Neural crest cell (in vitro differentiated cells): Measurements from ENCODE around the gene C3orf20. TPM values are rescaled to one million over a fixed set of nuclear protein-coding genes. Genes with fewer than 3 reads are reported as not detected.
A peak's percentile ranks its signal among the peaks of the same experiment; 100 is the strongest.

Experiments
- DNase-seq: peaks from one replicate; pipeline ENCODE4 v3.0.0; 2021; ENCODE audit warnings: low read depth, mixed read lengths, low spot score
- H3K27ac Mint-ChIP-seq: one replicate; pipeline ENCODE4 v1.8.0; 2021; ENCODE audit warnings: mild to moderate bottlenecking, mixed read lengths; ENCODE audit not compliant: unreplicated experiment
- H3K27me3 Mint-ChIP-seq: 2 replicates; pipeline ENCODE4 v1.8.0; 2021; ENCODE audit warnings: low read depth, mild to moderate bottlenecking, mixed read lengths
- H3K36me3 Mint-ChIP-seq: 2 replicates; pipeline ENCODE4 v1.8.0; 2021; ENCODE audit warnings: low read depth, mild to moderate bottlenecking, mixed read lengths
- H3K4me1 Mint-ChIP-seq: 2 replicates; pipeline ENCODE4 v1.8.0; 2021; ENCODE audit warnings: mixed read lengths
- H3K4me3 Mint-ChIP-seq: one replicate; pipeline ENCODE4 v1.8.0; 2021; ENCODE audit warnings: mild to moderate bottlenecking, mixed read lengths
- H3K9me3 Mint-ChIP-seq: 2 replicates; pipeline ENCODE4 v1.8.0; 2021; ENCODE audit warnings: mixed read lengths
- CTCF ChIP-seq: fragments of 200-600 bp; sonication (generic); conservative IDR thresholded peaks from 2 replicates; pipeline ENCODE4 v1.5.0; 2021; ENCODE audit warnings: antibody characterized with exemption, mild to moderate bottlenecking
- total RNA-seq: library from RNA; stranded (reverse); gene quantifications from 2 replicates; pipeline ENCODE4 v1.2.1, GENCODE V29; 2021

C3orf20 gene
- total RNA-seq, 1 donor from 2014 or later, result 0.14 TPM

GRCh38 chr3:14758297-14758696 lies 83.4 kb downstream of the C3orf20 start:
- Mint-ChIP-seq H3K27me3 (peaks cover 12% of the 10 kb centered on the region), H3K36me3 (no peaks in the 10 kb centered on the region), H3K27ac (peak overlapping the region; percentile 79), H3K9me3 (no peaks in the 10 kb centered on the region), H3K4me3 (no peak overlapping the region), H3K4me1 (no peaks in the 10 kb centered on the region)
- TF ChIP-seq CTCF, result no peak
- no peak for DNase-seq

GRCh38 chr3:14758959-14759358 lies 84.0 kb downstream of the C3orf20 start:
- no peak for TF ChIP-seq CTCF
- Mint-ChIP-seq H3K27me3 (peaks cover 9% of the 10 kb centered on the region), H3K4me1 (no peaks in the 10 kb centered on the region), H3K27ac (no peak overlapping the region), H3K36me3 (no peaks in the 10 kb centered on the region), H3K4me3 (no peak overlapping the region), H3K9me3 (no peaks in the 10 kb centered on the region)
- no peak for DNase-seq

- no peak for TF ChIP-seq CTCF
- no peaks in the 10 kb centered on the region for H3K9me3 Mint-ChIP-seq
- H3K4me3 Mint-ChIP-seq, result no peak overlapping the region
Observed at GRCh38 chr3:14760185-14760584, 85.2 kb downstream of the C3orf20 start.

GRCh38 chr3:14761121-14761672 lies 86.3 kb downstream of the C3orf20 start:
- no peak for TF ChIP-seq CTCF
- H3K36me3 Mint-ChIP-seq, result no peaks in the 10 kb centered on the region
- no peak overlapping the region for H3K27ac Mint-ChIP-seq
- DNase-seq, result no peak
- H3K27me3 Mint-ChIP-seq, result no peaks in the 10 kb centered on the region
- H3K4me1 Mint-ChIP-seq, result no peaks in the 10 kb centered on the region
- H3K9me3 Mint-ChIP-seq, result no peaks in the 10 kb centered on the region
- no peak overlapping the region for H3K4me3 Mint-ChIP-seq

More at GRCh38 chr3:14760185-14760584, 85.2 kb downstream of the C3orf20 start:
- H3K27ac Mint-ChIP-seq, result no peak overlapping the region
- H3K4me1 Mint-ChIP-seq, result no peaks in the 10 kb centered on the region
- H3K27me3 Mint-ChIP-seq, result peaks cover 3% of the 10 kb centered on the region
- no peak for DNase-seq
- no peaks in the 10 kb centered on the region for H3K36me3 Mint-ChIP-seq

GRCh38 chr3:14761866-14762265 lies 86.9 kb downstream of the C3orf20 start:
- no peaks in the 10 kb centered on the region for H3K4me1 Mint-ChIP-seq
- H3K36me3 Mint-ChIP-seq, result no peaks in the 10 kb centered on the region
- H3K27me3 Mint-ChIP-seq, result no peaks in the 10 kb centered on the region
- no peak for DNase-seq
- H3K9me3 Mint-ChIP-seq, result no peaks in the 10 kb centered on the region
- no peak for TF ChIP-seq CTCF
- no peak overlapping the region for H3K27ac Mint-ChIP-seq
- no peak overlapping the region for H3K4me3 Mint-ChIP-seq
